ENCODE measurements around the gene LPCAT1.
A peak's percentile ranks its signal among the peaks of the same experiment; 100 is the strongest.

Gene LPCAT1

DNA sequence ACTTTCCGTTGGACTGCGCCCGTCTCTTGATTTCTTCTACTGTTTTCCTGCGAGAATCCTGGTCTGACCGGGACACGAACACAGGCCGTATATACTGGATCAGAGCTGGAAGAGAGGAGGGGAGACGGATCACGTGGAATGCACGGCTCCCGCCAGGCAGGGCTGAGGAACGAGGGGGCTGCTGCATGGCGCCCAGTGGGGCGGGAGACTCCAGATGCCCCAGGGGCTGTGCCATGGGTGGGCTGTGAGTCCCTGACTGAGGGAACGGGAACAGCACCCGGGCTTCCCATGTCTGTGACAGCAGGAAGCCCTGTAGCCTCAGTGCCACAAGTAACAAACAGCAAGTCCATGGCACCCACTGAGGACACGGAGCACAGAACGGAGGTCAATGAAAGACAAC lies 34.0 kb downstream of the LPCAT1 start (continued):
- TF ChIP-seq, protein P1, sequence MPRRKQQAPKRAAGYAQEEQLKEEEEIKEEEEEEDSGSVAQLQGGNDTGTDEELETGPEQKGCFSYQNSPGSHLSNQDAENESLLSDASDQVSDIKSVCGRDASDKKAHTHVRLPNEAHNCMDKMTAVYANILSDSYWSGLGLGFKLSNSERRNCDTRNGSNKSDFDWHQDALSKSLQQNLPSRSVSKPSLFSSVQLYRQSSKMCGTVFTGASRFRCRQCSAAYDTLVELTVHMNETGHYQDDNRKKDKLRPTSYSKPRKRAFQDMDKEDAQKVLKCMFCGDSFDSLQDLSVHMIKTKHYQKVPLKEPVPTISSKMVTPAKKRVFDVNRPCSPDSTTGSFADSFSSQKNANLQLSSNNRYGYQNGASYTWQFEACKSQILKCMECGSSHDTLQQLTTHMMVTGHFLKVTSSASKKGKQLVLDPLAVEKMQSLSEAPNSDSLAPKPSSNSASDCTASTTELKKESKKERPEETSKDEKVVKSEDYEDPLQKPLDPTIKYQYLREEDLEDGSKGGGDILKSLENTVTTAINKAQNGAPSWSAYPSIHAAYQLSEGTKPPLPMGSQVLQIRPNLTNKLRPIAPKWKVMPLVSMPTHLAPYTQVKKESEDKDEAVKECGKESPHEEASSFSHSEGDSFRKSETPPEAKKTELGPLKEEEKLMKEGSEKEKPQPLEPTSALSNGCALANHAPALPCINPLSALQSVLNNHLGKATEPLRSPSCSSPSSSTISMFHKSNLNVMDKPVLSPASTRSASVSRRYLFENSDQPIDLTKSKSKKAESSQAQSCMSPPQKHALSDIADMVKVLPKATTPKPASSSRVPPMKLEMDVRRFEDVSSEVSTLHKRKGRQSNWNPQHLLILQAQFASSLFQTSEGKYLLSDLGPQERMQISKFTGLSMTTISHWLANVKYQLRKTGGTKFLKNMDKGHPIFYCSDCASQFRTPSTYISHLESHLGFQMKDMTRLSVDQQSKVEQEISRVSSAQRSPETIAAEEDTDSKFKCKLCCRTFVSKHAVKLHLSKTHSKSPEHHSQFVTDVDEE (CRISPR knock-in tag; IDR thresholded peaks at IDR 0.05): no peak
- TF ChIP-seq ZC3H10 (CRISPR knock-in tag; IDR thresholded peaks at IDR 0.05): no peak
- no peak for TF ChIP-seq GLIS3 (CRISPR knock-in tag; IDR thresholded peaks at IDR 0.05)
- TF ChIP-seq, protein P2, sequence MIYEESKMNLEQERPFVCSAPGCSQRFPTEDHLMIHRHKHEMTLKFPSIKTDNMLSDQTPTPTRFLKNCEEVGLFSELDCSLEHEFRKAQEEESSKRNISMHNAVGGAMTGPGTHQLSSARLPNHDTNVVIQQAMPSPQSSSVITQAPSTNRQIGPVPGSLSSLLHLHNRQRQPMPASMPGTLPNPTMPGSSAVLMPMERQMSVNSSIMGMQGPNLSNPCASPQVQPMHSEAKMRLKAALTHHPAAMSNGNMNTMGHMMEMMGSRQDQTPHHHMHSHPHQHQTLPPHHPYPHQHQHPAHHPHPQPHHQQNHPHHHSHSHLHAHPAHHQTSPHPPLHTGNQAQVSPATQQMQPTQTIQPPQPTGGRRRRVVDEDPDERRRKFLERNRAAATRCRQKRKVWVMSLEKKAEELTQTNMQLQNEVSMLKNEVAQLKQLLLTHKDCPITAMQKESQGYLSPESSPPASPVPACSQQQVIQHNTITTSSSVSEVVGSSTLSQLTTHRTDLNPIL (CRISPR knock-in tag; IDR thresholded peaks at IDR 0.05; ENCODE audit: low read depth): no peak

DNA sequence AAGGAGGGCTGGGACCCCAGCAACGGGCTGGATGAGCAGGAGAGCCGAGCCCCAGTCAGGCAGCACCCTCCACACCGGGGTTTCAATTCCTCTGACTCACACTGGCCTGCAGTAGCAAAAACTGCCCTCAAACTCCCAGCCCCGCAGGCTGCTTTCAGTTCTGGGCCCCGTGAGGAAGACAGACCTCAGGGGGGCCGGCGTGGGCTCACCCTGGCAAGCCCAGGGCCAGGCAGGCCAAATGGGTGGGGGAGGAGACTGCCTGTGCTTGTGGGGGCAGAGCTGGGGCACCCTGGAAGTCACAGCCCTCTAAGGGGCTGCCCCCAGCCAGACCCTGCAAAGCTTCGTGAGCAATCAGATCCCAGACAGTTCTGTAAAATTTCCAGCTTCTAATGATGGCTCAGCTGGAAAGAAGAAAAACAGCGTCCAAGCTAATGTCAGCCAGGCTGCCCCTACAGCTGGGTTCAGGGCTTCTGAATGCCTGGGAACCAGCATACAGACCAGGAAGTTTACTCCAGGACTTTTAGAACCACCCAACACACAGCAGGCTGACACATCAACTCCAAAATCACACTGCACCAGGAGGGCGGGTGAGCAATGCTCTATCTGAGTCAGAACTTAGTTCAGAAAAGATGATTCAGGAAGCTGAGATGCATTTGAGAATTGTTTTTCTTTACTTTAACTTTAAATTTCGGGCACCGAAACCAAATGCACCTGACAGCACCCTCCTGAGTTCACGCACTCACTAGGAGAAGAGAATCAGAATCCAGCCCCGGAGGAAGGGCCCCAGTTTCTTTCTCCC lies 34.7 kb downstream of the LPCAT1 start:
- ATAC-seq: peak; percentile 52; the same call in 2 of the 3 replicates
- no peak for TF ChIP-seq ZFP3 (CRISPR knock-in tag; IDR thresholded peaks at IDR 0.05)
- TF ChIP-seq, protein P2 (CRISPR knock-in tag; IDR thresholded peaks at IDR 0.05; ENCODE audit: low read depth): no peak
- no peak for TF ChIP-seq GLIS3 (CRISPR knock-in tag; IDR thresholded peaks at IDR 0.05)
- no peak for TF ChIP-seq ZNF8 (CRISPR knock-in tag; IDR thresholded peaks at IDR 0.05)
- TF ChIP-seq RARB (CRISPR knock-in tag; IDR thresholded peaks at IDR 0.05): no peak
- TF ChIP-seq, protein P3, sequence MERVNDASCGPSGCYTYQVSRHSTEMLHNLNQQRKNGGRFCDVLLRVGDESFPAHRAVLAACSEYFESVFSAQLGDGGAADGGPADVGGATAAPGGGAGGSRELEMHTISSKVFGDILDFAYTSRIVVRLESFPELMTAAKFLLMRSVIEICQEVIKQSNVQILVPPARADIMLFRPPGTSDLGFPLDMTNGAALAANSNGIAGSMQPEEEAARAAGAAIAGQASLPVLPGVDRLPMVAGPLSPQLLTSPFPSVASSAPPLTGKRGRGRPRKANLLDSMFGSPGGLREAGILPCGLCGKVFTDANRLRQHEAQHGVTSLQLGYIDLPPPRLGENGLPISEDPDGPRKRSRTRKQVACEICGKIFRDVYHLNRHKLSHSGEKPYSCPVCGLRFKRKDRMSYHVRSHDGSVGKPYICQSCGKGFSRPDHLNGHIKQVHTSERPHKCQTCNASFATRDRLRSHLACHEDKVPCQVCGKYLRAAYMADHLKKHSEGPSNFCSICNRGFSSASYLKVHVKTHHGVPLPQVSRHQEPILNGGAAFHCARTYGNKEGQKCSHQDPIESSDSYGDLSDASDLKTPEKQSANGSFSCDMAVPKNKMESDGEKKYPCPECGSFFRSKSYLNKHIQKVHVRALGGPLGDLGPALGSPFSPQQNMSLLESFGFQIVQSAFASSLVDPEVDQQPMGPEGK (CRISPR knock-in tag; IDR thresholded peaks at IDR 0.05; ENCODE audit: borderline replicate concordance): no peak
- no peak for TF ChIP-seq TOX (CRISPR knock-in tag; IDR thresholded peaks at IDR 0.05; ENCODE audit: borderline replicate concordance)
- TF ChIP-seq ISL1 (CRISPR knock-in tag; IDR thresholded peaks at IDR 0.05): no peak
- TF ChIP-seq, protein P4, sequence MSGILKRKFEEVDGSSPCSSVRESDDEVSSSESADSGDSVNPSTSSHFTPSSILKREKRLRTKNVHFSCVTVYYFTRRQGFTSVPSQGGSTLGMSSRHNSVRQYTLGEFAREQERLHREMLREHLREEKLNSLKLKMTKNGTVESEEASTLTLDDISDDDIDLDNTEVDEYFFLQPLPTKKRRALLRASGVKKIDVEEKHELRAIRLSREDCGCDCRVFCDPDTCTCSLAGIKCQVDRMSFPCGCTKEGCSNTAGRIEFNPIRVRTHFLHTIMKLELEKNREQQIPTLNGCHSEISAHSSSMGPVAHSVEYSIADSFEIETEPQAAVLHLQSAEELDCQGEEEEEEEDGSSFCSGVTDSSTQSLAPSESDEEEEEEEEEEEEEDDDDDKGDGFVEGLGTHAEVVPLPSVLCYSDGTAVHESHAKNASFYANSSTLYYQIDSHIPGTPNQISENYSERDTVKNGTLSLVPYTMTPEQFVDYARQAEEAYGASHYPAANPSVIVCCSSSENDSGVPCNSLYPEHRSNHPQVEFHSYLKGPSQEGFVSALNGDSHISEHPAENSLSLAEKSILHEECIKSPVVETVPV (CRISPR knock-in tag; IDR thresholded peaks at IDR 0.05): no peak

DNA sequence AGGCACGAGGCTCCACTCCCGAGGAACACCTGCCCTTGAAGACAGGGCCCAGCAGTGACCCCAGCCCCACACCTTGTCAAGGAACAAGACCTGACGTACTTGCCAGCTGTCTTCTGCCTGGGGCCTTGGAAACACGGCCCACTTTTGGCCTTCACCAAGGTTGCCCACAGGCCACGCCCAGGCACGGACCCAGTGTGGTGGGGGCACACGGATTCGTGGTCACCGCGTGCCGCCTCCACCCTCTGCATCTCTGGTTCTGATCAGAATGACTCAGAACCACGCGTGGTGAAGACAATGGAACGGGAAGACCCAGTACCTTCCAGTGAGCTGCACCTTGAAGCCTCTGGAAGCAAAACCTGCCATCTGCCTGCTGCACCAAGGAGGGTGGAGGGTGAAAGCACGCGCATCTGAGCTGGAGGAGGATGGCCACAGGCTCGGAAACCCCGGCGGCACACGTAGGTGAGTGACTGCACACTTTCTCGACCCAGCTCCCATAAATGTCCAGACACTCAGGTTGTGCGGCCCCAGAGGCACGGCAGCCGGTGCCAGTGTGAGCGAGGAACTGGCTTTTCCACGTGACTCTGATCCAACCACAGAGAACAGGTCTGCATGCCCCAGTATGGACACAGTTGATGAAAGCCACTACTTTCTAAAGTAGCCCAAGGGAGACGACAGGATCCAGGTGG lies 36.5 kb downstream of the LPCAT1 start:
- ATAC-seq: no peak
- TF ChIP-seq, protein P5, sequence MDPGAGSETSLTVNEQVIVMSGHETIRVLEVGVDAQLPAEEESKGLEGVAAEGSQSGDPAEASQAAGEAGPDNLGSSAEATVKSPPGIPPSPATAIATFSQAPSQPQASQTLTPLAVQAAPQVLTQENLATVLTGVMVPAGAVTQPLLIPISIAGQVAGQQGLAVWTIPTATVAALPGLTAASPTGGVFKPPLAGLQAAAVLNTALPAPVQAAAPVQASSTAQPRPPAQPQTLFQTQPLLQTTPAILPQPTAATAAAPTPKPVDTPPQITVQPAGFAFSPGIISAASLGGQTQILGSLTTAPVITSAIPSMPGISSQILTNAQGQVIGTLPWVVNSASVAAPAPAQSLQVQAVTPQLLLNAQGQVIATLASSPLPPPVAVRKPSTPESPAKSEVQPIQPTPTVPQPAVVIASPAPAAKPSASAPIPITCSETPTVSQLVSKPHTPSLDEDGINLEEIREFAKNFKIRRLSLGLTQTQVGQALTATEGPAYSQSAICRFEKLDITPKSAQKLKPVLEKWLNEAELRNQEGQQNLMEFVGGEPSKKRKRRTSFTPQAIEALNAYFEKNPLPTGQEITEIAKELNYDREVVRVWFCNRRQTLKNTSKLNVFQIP (CRISPR knock-in tag; IDR thresholded peaks at IDR 0.05; ENCODE audit: borderline replicate concordance, low read depth): no peak

DNA sequence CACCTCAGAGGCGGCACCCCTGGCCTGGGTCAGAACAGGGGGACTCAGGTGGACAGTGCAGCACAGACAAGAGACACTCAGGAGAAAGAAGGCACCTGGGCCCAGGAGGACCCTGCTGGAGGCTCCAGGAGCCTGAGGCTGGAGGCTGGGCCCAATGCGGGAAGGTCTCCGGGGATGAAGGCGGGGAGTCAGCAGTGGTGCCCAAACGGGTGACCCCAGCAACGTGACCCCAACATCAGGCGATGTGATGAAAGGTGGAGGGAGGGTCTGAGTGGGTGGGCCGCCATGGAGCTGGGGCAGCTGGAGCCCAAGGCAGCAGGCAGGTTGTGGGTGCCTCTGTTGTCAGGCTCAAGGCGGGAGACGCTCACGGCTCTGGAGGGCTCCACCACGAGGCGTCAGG lies 37.5 kb downstream of the LPCAT1 start:
- TF ChIP-seq, protein P1 (CRISPR knock-in tag; IDR thresholded peaks at IDR 0.05): no peak
- TF ChIP-seq SNAI2 (CRISPR knock-in tag; IDR thresholded peaks at IDR 0.05) (no peak), TCF4 (CRISPR knock-in tag; IDR thresholded peaks at IDR 0.05; ENCODE audit: borderline replicate concordance) (no peak), ZNF8 (CRISPR knock-in tag; IDR thresholded peaks at IDR 0.05) (no peak), ESRRG (CRISPR knock-in tag; IDR thresholded peaks at IDR 0.05) (no peak), ZNF565 (CRISPR knock-in tag; conservative IDR thresholded peaks at IDR 0.05; ENCODE audit: low read depth) (no peak), PPARA (CRISPR knock-in tag; IDR thresholded peaks at IDR 0.05; ENCODE audit: borderline replicate concordance) (no peak), OSR1 (CRISPR knock-in tag; IDR thresholded peaks at IDR 0.05) (no peak), CSDC2 (CRISPR knock-in tag; IDR thresholded peaks at IDR 0.05) (no peak)
- TF ChIP-seq, protein P5 (CRISPR knock-in tag; IDR thresholded peaks at IDR 0.05; ENCODE audit: borderline replicate concordance, low read depth): no peak
- no peak for ATAC-seq
